Neural progenitor cell (in vitro differentiated cells): ENCODE measurements around the gene PTPN2.

Experiments used
- EZH2 ChIP-seq: fragments of 200-600 bp; sonication (generic); IDR thresholded peaks from 2 replicates; pipeline ENCODE4 v1.6.1; 2017; ENCODE audit warnings: antibody characterized with exemption, mild to moderate bottlenecking, moderate library complexity
- TF ChIP-seq, protein P1 (sequence below): fragments of 200-600 bp; sonication (generic); IDR thresholded peaks from 2 replicates; pipeline ENCODE4 v1.5.1; 2017; ENCODE audit warnings: antibody characterized with exemption, mild to moderate bottlenecking

DNA sequence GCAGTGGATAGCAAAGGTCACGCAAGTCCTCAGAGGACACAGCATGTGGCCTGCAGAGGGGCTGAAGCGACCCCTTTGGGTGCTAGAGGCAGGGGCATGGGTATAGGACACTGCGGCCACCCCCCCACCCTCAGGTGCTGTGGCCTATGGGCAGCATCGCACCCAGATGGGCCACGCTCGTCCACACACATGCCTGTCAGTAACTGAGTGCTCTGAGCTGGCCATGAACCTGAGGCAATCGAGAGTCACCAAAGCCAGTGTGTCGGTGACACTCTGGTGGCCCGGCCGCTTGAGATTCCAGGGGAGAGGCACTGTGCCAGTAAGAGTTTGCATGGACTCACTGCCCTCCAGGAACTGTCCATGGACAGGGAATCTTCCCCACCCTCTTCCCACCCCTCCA is 22.7 kb upstream of the PTPN2 start:
- no peak for TF ChIP-seq EZH2
- TF ChIP-seq, protein P1, sequence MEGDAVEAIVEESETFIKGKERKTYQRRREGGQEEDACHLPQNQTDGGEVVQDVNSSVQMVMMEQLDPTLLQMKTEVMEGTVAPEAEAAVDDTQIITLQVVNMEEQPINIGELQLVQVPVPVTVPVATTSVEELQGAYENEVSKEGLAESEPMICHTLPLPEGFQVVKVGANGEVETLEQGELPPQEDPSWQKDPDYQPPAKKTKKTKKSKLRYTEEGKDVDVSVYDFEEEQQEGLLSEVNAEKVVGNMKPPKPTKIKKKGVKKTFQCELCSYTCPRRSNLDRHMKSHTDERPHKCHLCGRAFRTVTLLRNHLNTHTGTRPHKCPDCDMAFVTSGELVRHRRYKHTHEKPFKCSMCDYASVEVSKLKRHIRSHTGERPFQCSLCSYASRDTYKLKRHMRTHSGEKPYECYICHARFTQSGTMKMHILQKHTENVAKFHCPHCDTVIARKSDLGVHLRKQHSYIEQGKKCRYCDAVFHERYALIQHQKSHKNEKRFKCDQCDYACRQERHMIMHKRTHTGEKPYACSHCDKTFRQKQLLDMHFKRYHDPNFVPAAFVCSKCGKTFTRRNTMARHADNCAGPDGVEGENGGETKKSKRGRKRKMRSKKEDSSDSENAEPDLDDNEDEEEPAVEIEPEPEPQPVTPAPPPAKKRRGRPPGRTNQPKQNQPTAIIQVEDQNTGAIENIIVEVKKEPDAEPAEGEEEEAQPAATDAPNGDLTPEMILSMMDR = no peak
